ENCODE measurements around the gene SUN5.

GRCh38 chr20:33030076-33030475 lies 25.8 kb upstream of the SUN5 start:
- TF ChIP-seq CTCF (IDR thresholded peaks at IDR 0.05) (no peak), POLR2A (IDR thresholded peaks at IDR 0.05) (no peak)

All from testis (tissue), 2 donors.